ENCODE results near the gene DGKH.
"Not testable (repeated sequence)": the region's sequence is repeated elsewhere in the genome, so short reads cannot be mapped to it uniquely, and the experiment has no call there.

Gene DGKH

GRCh38 chr13:42174344-42175162 lies 126.1 kb downstream of the DGKH start:
- peak; percentile 62 for DNase-seq

- no peak for DNase-seq
These were observed 127.8 kb downstream of the DGKH start for GRCh38 chr13:42176294-42176693.

GRCh38 chr13:42177189-42177588 lies 128.7 kb downstream of the DGKH start:
- DNase-seq, result no peak

GRCh38 chr13:42181381-42181953 lies 133.0 kb downstream of the DGKH start:
- DNase-seq, result no peak

- no peak for DNase-seq
These were observed 140.6 kb downstream of the DGKH start for GRCh38 chr13:42189061-42189460.

GRCh38 chr13:42190529-42190928 lies 142.1 kb downstream of the DGKH start:
- no peak for DNase-seq

GRCh38 chr13:42211704-42212464 lies 163.4 kb downstream of the DGKH start:
- DNase-seq, result no peak

- DNase-seq, result no peak
These were observed 166.0 kb downstream of the DGKH start for GRCh38 chr13:42214446-42214845.

- peak; percentile 60 for DNase-seq
These were observed 167.4 kb downstream of the DGKH start for GRCh38 chr13:42215578-42216421.

GRCh38 chr13:42216422-42216735 lies 167.9 kb downstream of the DGKH start:
- DNase-seq, result no peak

- DNase-seq, result no peak
These were observed 170.1 kb downstream of the DGKH start for GRCh38 chr13:42218576-42218975.

- DNase-seq, result no peak
These were observed 170.6 kb downstream of the DGKH start for GRCh38 chr13:42219051-42219450.

GRCh38 chr13:42219876-42220275 lies 171.4 kb downstream of the DGKH start:
- no peak for DNase-seq

- DNase-seq, result no peak
These were observed 172.8 kb downstream of the DGKH start for GRCh38 chr13:42221121-42221765.

- DNase-seq, result no peak
These were observed 175.2 kb downstream of the DGKH start for GRCh38 chr13:42223681-42224080.

- DNase-seq, result no peak
These were observed 176.6 kb downstream of the DGKH start for GRCh38 chr13:42225051-42225450.

GRCh38 chr13:42226759-42227158 lies 178.3 kb downstream of the DGKH start:
- not testable (repeated sequence) for DNase-seq

- DNase-seq, result no peak
These were observed 180.1 kb downstream of the DGKH start for GRCh38 chr13:42228527-42228926.

- DNase-seq, result no peak
These were observed 180.8 kb downstream of the DGKH start for GRCh38 chr13:42229287-42229686.

- no peak for DNase-seq
These were observed 184.2 kb downstream of the DGKH start for GRCh38 chr13:42232671-42233070.

GRCh38 chr13:42233726-42234125 lies 185.3 kb downstream of the DGKH start:
- no peak for DNase-seq

- no peak for DNase-seq
These were observed 190.7 kb downstream of the DGKH start for GRCh38 chr13:42239161-42239560.

- DNase-seq, result no peak
These were observed 191.2 kb downstream of the DGKH start for GRCh38 chr13:42239644-42240043.

Data from islet precursor cell (in vitro differentiated cells).